ENCODE measurements around the gene CYP26A1.

- TF ChIP-seq, protein P1, sequence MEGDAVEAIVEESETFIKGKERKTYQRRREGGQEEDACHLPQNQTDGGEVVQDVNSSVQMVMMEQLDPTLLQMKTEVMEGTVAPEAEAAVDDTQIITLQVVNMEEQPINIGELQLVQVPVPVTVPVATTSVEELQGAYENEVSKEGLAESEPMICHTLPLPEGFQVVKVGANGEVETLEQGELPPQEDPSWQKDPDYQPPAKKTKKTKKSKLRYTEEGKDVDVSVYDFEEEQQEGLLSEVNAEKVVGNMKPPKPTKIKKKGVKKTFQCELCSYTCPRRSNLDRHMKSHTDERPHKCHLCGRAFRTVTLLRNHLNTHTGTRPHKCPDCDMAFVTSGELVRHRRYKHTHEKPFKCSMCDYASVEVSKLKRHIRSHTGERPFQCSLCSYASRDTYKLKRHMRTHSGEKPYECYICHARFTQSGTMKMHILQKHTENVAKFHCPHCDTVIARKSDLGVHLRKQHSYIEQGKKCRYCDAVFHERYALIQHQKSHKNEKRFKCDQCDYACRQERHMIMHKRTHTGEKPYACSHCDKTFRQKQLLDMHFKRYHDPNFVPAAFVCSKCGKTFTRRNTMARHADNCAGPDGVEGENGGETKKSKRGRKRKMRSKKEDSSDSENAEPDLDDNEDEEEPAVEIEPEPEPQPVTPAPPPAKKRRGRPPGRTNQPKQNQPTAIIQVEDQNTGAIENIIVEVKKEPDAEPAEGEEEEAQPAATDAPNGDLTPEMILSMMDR (IDR thresholded peaks at IDR 0.05; ENCODE audit: borderline replicate concordance, extremely low read depth, low read length, poor library complexity, severe bottlenecking) = no peak
- TF ChIP-seq EZH2 (IDR thresholded peaks at IDR 0.05; ENCODE audit: borderline replicate concordance, low read depth, low read length, severe bottlenecking) = no peak
These were observed 47.6 kb downstream of the CYP26A1 start for GRCh38 chr10:93121311-93121710.
